ENCODE results near the gene GALNT2.

GALNT2 gene

GRCh38 chr1:230149751-230150584 is 82.9 kb downstream of the GALNT2 start:
- peak; percentile 42 for DNase-seq

GRCh38 chr1:230150615-230151014 is 83.6 kb downstream of the GALNT2 start:
- no peak for DNase-seq

- DNase-seq = no peak
Measured at GRCh38 chr1:230151924-230152468, 85.0 kb downstream of the GALNT2 start.

- DNase-seq = no peak
Measured at GRCh38 chr1:230152999-230153398, 86.0 kb downstream of the GALNT2 start.

- DNase-seq = no peak
Measured at GRCh38 chr1:230153641-230154296, 86.7 kb downstream of the GALNT2 start.

GRCh38 chr1:230155021-230155420 is 88.0 kb downstream of the GALNT2 start:
- DNase-seq = no peak

- DNase-seq = no peak
Measured at GRCh38 chr1:230156068-230156467, 89.0 kb downstream of the GALNT2 start.

GRCh38 chr1:230156536-230156935 is 89.5 kb downstream of the GALNT2 start:
- no peak for DNase-seq

GRCh38 chr1:230157420-230158390 is 90.7 kb downstream of the GALNT2 start:
- DNase-seq = no peak

- no peak for DNase-seq
Measured at GRCh38 chr1:230158415-230159291, 91.6 kb downstream of the GALNT2 start.

GRCh38 chr1:230159580-230159979 is 92.5 kb downstream of the GALNT2 start:
- DNase-seq = no peak

GRCh38 chr1:230160957-230161771 is 94.1 kb downstream of the GALNT2 start:
- DNase-seq = no peak

- DNase-seq = no peak
Measured at GRCh38 chr1:230163205-230163604, 96.2 kb downstream of the GALNT2 start.

GRCh38 chr1:230163719-230164118 is 96.7 kb downstream of the GALNT2 start:
- DNase-seq = no peak

- no peak for DNase-seq
Measured at GRCh38 chr1:230165536-230165935, 98.5 kb downstream of the GALNT2 start.

GRCh38 chr1:230166366-230167132 is 99.5 kb downstream of the GALNT2 start:
- no peak for DNase-seq

- DNase-seq = peak; percentile 26
Measured at GRCh38 chr1:230167419-230167852, 100.4 kb downstream of the GALNT2 start.

- no peak for DNase-seq
Measured at GRCh38 chr1:230169454-230170152, 102.6 kb downstream of the GALNT2 start.

GRCh38 chr1:230170153-230170547 is 103.1 kb downstream of the GALNT2 start:
- no peak for DNase-seq
